Upper lobe of left lung (tissue), 6 donors: ENCODE results near the gene CCDC136. TPM values are rescaled to one million over a fixed set of nuclear protein-coding genes. Genes with fewer than 3 reads are reported as not detected.

Experiments
- ATAC-seq, 2 donors: fragments of 200-7000 bp; cut with Tn5 transposase; one replicate each; pipeline ENCODE4 v1.9.1; 2022; ENCODE audit warnings: mild to moderate bottlenecking in 2 of 2, moderate library complexity in 2 of 2; ENCODE audit not compliant: low FRiP score in 2 of 2
- DNase-seq, 2 donors: peaks; one replicate each; pipeline ENCODE4 v3.0.0-alpha.2; 2019 to 2020
- H3K27ac ChIP-seq, 4 donors: fragments of 200-600 bp; sonication (generic); one replicate each; pipeline ENCODE4 v1.5.1; 2016 to 2019
- H3K27me3 ChIP-seq, 4 donors: fragments of 200-600 bp; sonication (generic); one replicate each; pipeline ENCODE4 v1.5.1; 2017 to 2019
- H3K36me3 ChIP-seq, 4 donors: fragments of 200-600 bp; sonication (generic); one replicate each; pipeline ENCODE4 v1.5.1; 2016 to 2019
- H3K4me1 ChIP-seq, 4 donors: fragments of 200-600 bp; sonication (generic); one replicate each; pipeline ENCODE4 v1.5.1; 2018 to 2019
- H3K4me3 ChIP-seq, 4 donors: fragments of 200-600 bp; sonication (generic); one replicate each; pipeline ENCODE4 v1.5.1; 2017 to 2019; ENCODE audit warnings: mild to moderate bottlenecking in 2 of 4, moderate library complexity in 1 of 4
- H3K9me3 ChIP-seq, 4 donors: fragments of 200-600 bp; sonication (generic); one replicate each; pipeline ENCODE4 v1.5.1; 2018 to 2019
- EP300 ChIP-seq, 4 donors: sonication (generic); formaldehyde crosslinking; IDR thresholded peaks; one replicate each; pipeline ENCODE4 v1.5.1; 2017; ENCODE audit warnings: antibody characterized with exemption in 4 of 4, control low read depth in 2 of 4
- POLR2A ChIP-seq, 4 donors: fragments of 450-650 bp; IDR thresholded peaks; one replicate each; pipeline ENCODE4 v1.5.1; 2016 to 2017; ENCODE audit warnings: antibody characterized with exemption in 4 of 4, mild to moderate bottlenecking in 2 of 4
- POLR2AphosphoS5 ChIP-seq, 2 donors: sonication (generic); formaldehyde crosslinking; IDR thresholded peaks; one replicate each; pipeline ENCODE4 v1.5.1; 2017; ENCODE audit warnings: antibody characterized with exemption in 2 of 2
- WGBS, 2 donors: methylation state at CpG; one replicate each; pipeline ENCODE4 v1.1.5; 2017 to 2018; 5-methylcytosine and 5-hydroxymethylcytosine counted together
- total RNA-seq, 6 donors: library from RNA; depleted of rRNA in 4 of 6; stranded (reverse); fragments of >200 nt in 4 of 6; gene quantifications; one replicate each; pipeline versions ENCODE4 v1.1.0 to v1.2.1, GENCODE V29; 2016 to 2021
- TF ChIP-seq, protein P1 (sequence below), 6 experiments: fragments of 450-650 bp in 4 of 6; fragments of 200-600 bp in 2 of 6; sonication (generic) in 2 of 6; IDR thresholded peaks; one replicate each; pipeline ENCODE4 v1.5.1; 2016 to 2019; ENCODE audit warnings: antibody characterized with exemption in 6 of 6
- donor health status: DM: no; HTN: no; CAD: no; lungs with moderate emphysema.
- donor health status: DM: no; HTN: yes; CAD: no; lungs with severe emphysema.

Gene CCDC136
- total RNA-seq, 6 donors from 2014 or later, result 0.46 to 7.2 (median 2.2) TPM

DNA sequence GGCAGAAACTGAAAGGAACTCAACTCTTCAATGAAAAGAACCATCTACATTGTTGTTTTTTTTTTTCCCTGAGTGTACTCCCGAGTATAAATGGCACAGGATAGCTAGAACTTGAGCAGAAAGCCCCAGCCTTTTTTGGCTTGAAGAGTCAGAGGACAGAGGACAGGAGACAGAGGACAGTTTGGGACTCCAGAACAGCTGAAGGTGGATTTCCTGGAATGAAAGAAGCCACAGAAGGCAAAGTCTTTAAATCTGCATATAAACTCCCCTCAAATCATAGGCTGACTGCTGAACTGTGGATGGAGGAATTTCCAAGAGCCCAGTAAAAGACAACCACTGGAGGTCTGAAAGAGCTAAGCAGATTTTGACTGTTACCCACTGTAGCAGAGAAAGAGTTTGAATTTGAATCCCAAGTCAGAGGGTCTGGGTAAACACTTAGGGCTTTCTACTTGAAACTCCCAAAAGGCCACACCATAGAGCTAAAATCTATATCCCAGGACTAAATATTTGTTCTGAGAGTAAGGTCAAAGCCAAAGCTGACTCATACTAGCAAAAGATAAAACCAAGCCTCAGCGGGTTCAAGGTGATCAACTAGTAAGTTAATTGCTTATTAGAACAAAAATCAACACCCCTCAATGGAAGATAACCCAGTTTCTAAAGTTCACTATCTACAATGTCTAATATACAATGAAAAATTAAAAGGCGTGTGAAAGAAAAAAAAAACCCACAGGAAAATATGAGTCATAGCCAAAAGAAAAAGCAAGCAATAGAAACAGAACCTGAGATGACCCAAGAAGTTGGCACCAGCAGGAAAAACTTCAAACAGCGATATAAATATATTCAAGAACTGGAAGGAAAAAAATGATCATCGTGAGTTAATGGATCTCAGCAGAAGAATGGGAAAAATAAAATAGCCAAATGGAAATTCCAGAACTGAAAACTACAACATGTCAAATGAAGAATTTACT lies 14.3 kb upstream of the CCDC136 start:
- Histone ChIP-seq H3K9me3 (peaks cover 0 to 5% (median 2%) of the 10 kb centered on the region in 4 donors), H3K4me3 (no peak overlapping the region), H3K4me1 (no peaks in the 10 kb centered on the region), H3K27me3 (no peaks in the 10 kb centered on the region), H3K36me3 (peaks cover 0 to 13% (median 6%) of the 10 kb centered on the region in 4 donors), H3K27ac (no peak overlapping the region)
- 81 to 82% methylated on average over 5 of the region's 5 CpGs for WGBS, 2 donors
- no peak for TF ChIP-seq POLR2A (IDR thresholded peaks at IDR 0.05)
- TF ChIP-seq EP300 (IDR thresholded peaks at IDR 0.05), result no peak
- TF ChIP-seq, protein P1, sequence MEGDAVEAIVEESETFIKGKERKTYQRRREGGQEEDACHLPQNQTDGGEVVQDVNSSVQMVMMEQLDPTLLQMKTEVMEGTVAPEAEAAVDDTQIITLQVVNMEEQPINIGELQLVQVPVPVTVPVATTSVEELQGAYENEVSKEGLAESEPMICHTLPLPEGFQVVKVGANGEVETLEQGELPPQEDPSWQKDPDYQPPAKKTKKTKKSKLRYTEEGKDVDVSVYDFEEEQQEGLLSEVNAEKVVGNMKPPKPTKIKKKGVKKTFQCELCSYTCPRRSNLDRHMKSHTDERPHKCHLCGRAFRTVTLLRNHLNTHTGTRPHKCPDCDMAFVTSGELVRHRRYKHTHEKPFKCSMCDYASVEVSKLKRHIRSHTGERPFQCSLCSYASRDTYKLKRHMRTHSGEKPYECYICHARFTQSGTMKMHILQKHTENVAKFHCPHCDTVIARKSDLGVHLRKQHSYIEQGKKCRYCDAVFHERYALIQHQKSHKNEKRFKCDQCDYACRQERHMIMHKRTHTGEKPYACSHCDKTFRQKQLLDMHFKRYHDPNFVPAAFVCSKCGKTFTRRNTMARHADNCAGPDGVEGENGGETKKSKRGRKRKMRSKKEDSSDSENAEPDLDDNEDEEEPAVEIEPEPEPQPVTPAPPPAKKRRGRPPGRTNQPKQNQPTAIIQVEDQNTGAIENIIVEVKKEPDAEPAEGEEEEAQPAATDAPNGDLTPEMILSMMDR (IDR thresholded peaks at IDR 0.05), result no peak
- no peak for TF ChIP-seq POLR2AphosphoS5 (IDR thresholded peaks at IDR 0.05)
- ATAC-seq (no peak), DNase-seq (no peak)

DNA sequence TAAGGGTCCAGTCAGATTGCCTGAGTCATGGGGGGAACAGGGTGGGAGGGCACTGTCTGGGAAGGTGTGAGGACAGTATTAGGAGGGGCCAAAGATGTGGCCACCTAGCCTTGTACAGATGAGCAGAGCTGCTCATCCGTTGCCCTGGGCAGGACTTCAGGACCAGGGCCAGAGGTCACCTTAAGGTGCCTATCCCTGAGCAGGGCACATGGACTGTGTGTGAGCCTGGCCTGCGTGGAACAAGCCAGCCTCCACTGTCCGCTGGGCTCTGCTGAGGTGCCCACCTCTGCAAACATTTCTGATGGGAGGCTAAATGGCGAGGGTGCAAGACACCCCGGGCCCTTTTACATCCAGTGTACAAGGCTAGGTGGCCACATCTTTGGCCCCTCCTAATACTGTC lies 12.8 kb upstream of the CCDC136 start:
- no peak overlapping the region for H3K4me3 ChIP-seq
- DNase-seq, result no peak
- peaks cover 0 to 5% (median 2%) of the 10 kb centered on the region in 4 donors for H3K9me3 ChIP-seq
- H3K36me3 ChIP-seq, result peaks cover 0 to 9% (median 3%) of the 10 kb centered on the region in 4 donors
- H3K27me3 ChIP-seq, result no peaks in the 10 kb centered on the region
- TF ChIP-seq, protein P1 (IDR thresholded peaks at IDR 0.05), result no peak
- TF ChIP-seq POLR2A (IDR thresholded peaks at IDR 0.05) (no peak), POLR2AphosphoS5 (IDR thresholded peaks at IDR 0.05) (no peak), EP300 (IDR thresholded peaks at IDR 0.05) (no peak)
- ATAC-seq, result no peak
- whole genome bisulfite sequencing, 2 donors, result 93% methylated on average over 3 of the region's 5 CpGs; no CpG with 5 or more reads in 1 of the 2 donors
- no peaks in the 10 kb centered on the region for H3K4me1 ChIP-seq
- no peak overlapping the region for H3K27ac ChIP-seq

DNA sequence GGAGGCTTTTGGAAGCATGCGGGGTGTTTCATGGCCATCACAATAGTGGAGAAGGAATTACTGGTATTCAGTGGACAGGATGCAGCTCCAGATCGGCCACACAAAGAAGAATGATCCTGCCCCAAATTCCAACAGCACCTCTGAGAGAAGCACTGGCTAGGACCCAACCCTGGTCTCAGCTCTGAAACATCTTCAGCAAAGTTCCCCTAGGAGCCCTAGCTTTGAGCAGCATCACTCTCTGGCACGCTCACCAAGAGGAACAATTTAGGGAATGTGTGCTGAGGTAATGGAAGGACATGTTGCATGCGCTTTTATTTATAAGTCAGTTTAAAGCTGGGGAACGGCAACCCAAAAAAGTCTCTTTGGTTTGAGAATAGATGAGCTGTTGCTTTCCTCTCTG lies 10.6 kb upstream of the CCDC136 start:
- no peaks in the 10 kb centered on the region for H3K4me1 ChIP-seq
- no peaks in the 10 kb centered on the region for H3K27me3 ChIP-seq
- TF ChIP-seq, protein P1 (IDR thresholded peaks at IDR 0.05), result no peak
- TF ChIP-seq POLR2AphosphoS5 (IDR thresholded peaks at IDR 0.05) (no peak), POLR2A (IDR thresholded peaks at IDR 0.05) (no peak), EP300 (IDR thresholded peaks at IDR 0.05) (no peak)
- H3K4me3 ChIP-seq, result no peak overlapping the region
- H3K27ac ChIP-seq, result no peak overlapping the region
- H3K9me3 ChIP-seq, result peaks cover 0 to 5% (median 2%) of the 10 kb centered on the region in 4 donors
- WGBS, 2 donors, result 69 to 86% methylated on average over 2 to 5 of the region's 5 CpGs
- DNase-seq (no peak), ATAC-seq (peak in 1 of 2 donors; percentile 84)
- no peaks in the 10 kb centered on the region for H3K36me3 ChIP-seq

DNA sequence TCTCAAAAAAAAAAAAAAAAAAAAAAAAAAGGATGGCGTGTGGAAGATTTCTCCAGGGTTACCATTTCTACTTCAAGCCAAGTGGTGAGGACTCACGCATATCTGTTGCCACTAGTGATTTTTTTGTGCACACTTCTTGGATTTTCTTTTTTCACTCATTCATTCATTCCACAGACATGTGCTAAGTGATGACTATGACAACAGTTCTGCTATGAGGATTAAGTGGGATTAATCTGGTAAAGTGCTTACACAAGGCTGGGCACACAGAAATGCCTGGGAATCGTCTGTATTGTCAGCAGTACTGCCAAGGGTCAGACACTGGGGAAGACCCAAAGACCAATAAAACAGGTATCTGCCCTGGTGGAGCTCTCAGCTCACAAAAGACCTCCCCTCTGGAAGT lies 9.9 kb upstream of the CCDC136 start:
- H3K9me3 ChIP-seq, result peaks cover 0 to 5% (median 2%) of the 10 kb centered on the region in 4 donors
- no peaks in the 10 kb centered on the region for H3K36me3 ChIP-seq
- no peak overlapping the region for H3K4me3 ChIP-seq
- DNase-seq, result no peak
- H3K4me1 ChIP-seq, result no peaks in the 10 kb centered on the region
- ATAC-seq, result peak in 1 of 2 donors; percentile 20
- H3K27me3 ChIP-seq, result no peaks in the 10 kb centered on the region
- no peak overlapping the region for H3K27ac ChIP-seq
- 76 to 78% methylated on average over 3 of the region's 3 CpGs for WGBS, 2 donors
- TF ChIP-seq POLR2A (IDR thresholded peaks at IDR 0.05), result no peak
- no peak for TF ChIP-seq EP300 (IDR thresholded peaks at IDR 0.05)
- TF ChIP-seq, protein P1 (IDR thresholded peaks at IDR 0.05), result no peak
